IPS-20b (cell line): ENCODE data around the gene KCNH5.

ENCODE experiments used
- H3K27ac ChIP-seq: one replicate; pipeline ENCODE4 v1.5.1; 2013; ENCODE audit warnings: low read length
- H3K27me3 ChIP-seq: 2 replicates; pipeline ENCODE4 v1.6.1; 2013; ENCODE audit warnings: mild to moderate bottlenecking, low read length, inconsistent platforms; ENCODE audit not compliant: insufficient read depth
- H3K36me3 ChIP-seq: 2 replicates; pipeline ENCODE4 v1.6.1; 2013; ENCODE audit warnings: low read depth, mild to moderate bottlenecking, inconsistent platforms, low read length, moderate library complexity; ENCODE audit not compliant: insufficient read depth
- H3K4me1 ChIP-seq: 2 replicates; pipeline ENCODE4 v1.6.1; 2013; ENCODE audit warnings: mild to moderate bottlenecking, control low read depth, inconsistent platforms, low read length, moderate library complexity; ENCODE audit not compliant: insufficient read depth
- H3K4me3 ChIP-seq: 2 replicates; pipeline ENCODE4 v1.5.1; 2013; ENCODE audit warnings: mild to moderate bottlenecking, low read length, inconsistent platforms
- H3K9ac ChIP-seq: 2 replicates; pipeline ENCODE4 v1.6.1; 2013; ENCODE audit warnings: low read depth, mild to moderate bottlenecking, inconsistent platforms, low read length, moderate library complexity
- H3K9me3 ChIP-seq: 2 replicates; pipeline ENCODE4 v1.6.1; 2013; ENCODE audit warnings: mild to moderate bottlenecking, low read depth, low read length, inconsistent platforms; ENCODE audit not compliant: insufficient read depth

KCNH5 gene

GRCh38 chr14:62696929-62697328, 348.3 kb downstream of the KCNH5 start:
- Histone ChIP-seq H3K9me3 (no peaks in the 10 kb centered on the region), H3K4me1 (peaks cover 36% of the 10 kb centered on the region; the same call in 1 of the 2 replicates), H3K27ac (no peak overlapping the region), H3K9ac (no peak overlapping the region), H3K27me3 (no peaks in the 10 kb centered on the region), H3K4me3 (peak overlapping the region; percentile 30; the same call in 1 of the 2 replicates), H3K36me3 (no peaks in the 10 kb centered on the region)

DNA sequence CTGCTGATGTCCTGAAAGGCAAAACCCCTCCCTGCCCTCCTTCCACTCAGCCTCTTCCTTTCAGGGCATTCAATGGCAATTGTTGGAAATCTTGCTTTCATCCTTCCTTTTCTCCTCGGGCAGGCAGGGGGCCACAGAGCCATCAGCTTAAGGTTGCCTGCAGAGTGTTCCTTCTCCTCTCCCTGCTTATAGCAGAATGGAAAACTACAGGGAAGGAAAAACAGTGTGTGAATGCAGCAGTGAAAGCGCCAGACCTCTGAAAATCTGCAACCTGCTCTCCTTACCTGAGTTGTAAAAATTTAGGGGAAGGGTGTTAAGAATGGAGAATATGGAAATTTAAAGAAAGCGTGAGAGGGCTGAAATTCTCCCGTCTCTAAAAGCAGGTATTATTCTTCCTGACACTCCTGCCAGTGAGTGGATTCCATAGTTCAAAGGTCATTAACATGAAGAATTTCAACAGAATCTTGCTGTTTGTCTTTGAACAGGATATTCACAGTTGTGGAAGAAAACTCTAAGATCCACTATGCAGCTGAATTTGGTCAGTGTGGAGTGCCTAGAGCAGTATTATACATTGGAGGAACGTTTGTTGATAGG, 348.8 kb downstream of the KCNH5 start:
- Histone ChIP-seq H3K4me3 (peak overlapping the region; percentile 30; the same call in 1 of the 2 replicates), H3K9me3 (no peaks in the 10 kb centered on the region), H3K27ac (no peak overlapping the region), H3K4me1 (peaks cover 35% of the 10 kb centered on the region; the same call in 1 of the 2 replicates), H3K9ac (no peak overlapping the region), H3K27me3 (no peaks in the 10 kb centered on the region), H3K36me3 (no peaks in the 10 kb centered on the region)

GRCh38 chr14:62694075-62694474, 351.2 kb downstream of the KCNH5 start:
- Histone ChIP-seq H3K9ac (no peak overlapping the region), H3K27me3 (no peaks in the 10 kb centered on the region), H3K4me1 (peaks cover 24% of the 10 kb centered on the region; the same call in 1 of the 2 replicates), H3K36me3 (no peaks in the 10 kb centered on the region), H3K4me3 (no peak overlapping the region), H3K9me3 (no peaks in the 10 kb centered on the region), H3K27ac (no peak overlapping the region)

GRCh38 chr14:62692490-62693106, 352.7 kb downstream of the KCNH5 start:
- no peaks in the 10 kb centered on the region for H3K27me3 ChIP-seq
- H3K27ac ChIP-seq: no peak overlapping the region
- peaks cover 10% of the 10 kb centered on the region for H3K9me3 ChIP-seq
- H3K4me1 ChIP-seq: peaks cover 21% of the 10 kb centered on the region; the same call in 1 of the 2 replicates
- no peak overlapping the region for H3K9ac ChIP-seq
- H3K4me3 ChIP-seq: no peak overlapping the region
- H3K36me3 ChIP-seq: no peaks in the 10 kb centered on the region

GRCh38 chr14:62691647-62692489, 353.4 kb downstream of the KCNH5 start:
- H3K9me3 ChIP-seq: peaks cover 12% of the 10 kb centered on the region
- no peaks in the 10 kb centered on the region for H3K36me3 ChIP-seq
- H3K4me1 ChIP-seq: peaks cover 14% of the 10 kb centered on the region; the same call in 1 of the 2 replicates
- no peak overlapping the region for H3K4me3 ChIP-seq
- no peaks in the 10 kb centered on the region for H3K27me3 ChIP-seq
- no peak overlapping the region for H3K9ac ChIP-seq
- no peak overlapping the region for H3K27ac ChIP-seq

DNA sequence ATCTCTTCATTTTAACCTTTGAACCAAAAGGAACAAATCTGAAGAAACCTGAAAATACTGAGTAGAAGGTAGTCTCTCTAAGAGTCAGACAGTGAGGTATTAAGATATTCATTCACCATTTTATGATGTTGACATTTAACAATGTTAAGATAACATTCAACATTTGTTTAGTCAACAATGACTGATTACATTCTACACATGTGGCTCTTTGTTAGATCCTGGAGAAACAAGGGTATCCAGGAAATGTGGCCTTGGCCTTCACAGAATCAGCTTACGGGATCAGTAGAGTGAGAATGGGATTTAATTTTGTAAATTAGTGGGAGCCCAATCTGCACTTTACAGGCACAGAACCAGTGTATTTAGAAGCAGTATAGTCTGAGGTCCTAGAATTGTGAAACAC, 355.5 kb downstream of the KCNH5 start:
- Histone ChIP-seq H3K9ac (no peak overlapping the region), H3K27me3 (no peaks in the 10 kb centered on the region), H3K4me1 (no peaks in the 10 kb centered on the region), H3K36me3 (no peaks in the 10 kb centered on the region), H3K27ac (no peak overlapping the region), H3K4me3 (no peak overlapping the region), H3K9me3 (peaks cover 12% of the 10 kb centered on the region)

DNA sequence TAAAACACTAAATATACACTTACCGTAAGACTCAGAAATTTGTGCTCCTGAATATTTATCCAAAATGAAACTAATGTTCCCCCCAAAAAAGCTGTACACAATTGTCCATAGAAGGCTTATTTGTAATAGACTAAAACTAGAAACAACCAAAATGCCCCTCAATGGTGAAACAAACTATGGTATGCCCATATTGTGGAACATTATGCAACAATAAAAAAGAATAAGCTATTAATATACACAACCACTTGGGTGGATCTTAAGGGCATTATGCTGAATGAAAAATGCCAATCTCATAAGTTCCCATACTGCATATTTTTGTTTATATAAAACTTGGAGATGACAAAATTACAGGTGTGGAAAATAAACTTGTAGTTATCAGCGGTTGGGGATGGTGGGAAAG, 357.4 kb downstream of the KCNH5 start:
- Histone ChIP-seq H3K4me1 (no peaks in the 10 kb centered on the region), H3K4me3 (no peak overlapping the region), H3K9me3 (peaks cover 12% of the 10 kb centered on the region), H3K9ac (no peak overlapping the region), H3K27me3 (no peaks in the 10 kb centered on the region), H3K36me3 (no peaks in the 10 kb centered on the region), H3K27ac (no peak overlapping the region)

- no peak overlapping the region for H3K4me3 ChIP-seq
- no peaks in the 10 kb centered on the region for H3K27me3 ChIP-seq
- H3K9ac ChIP-seq: no peak overlapping the region
- H3K36me3 ChIP-seq: no peaks in the 10 kb centered on the region
- H3K4me1 ChIP-seq: no peaks in the 10 kb centered on the region
- peaks cover 12% of the 10 kb centered on the region for H3K9me3 ChIP-seq
- no peak overlapping the region for H3K27ac ChIP-seq
Measured at GRCh38 chr14:62684376-62684775, 360.9 kb downstream of the KCNH5 start.

DNA sequence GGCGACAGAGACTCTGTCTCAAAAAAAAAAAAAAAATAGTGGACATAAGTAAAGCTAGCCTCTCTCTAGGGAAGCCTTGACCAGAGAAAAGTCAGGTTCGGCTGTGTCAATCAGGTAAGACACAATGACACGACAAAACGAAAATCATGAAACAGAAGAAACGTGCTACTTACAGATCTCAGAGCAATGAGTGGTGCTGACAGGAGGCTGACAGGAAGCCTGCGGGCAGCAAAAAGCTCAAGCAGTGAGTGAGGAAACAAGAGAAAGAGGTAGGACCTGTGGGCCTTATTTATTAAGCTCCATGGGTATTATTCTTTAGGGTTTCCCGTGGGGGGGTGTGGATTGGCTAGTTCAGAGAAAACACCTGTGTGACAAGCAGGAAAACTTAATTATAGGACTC, 363.1 kb downstream of the KCNH5 start:
- Histone ChIP-seq H3K27me3 (no peaks in the 10 kb centered on the region), H3K9me3 (no peaks in the 10 kb centered on the region), H3K36me3 (no peaks in the 10 kb centered on the region), H3K9ac (no peak overlapping the region), H3K4me3 (no peak overlapping the region), H3K4me1 (no peaks in the 10 kb centered on the region), H3K27ac (no peak overlapping the region)

- no peaks in the 10 kb centered on the region for H3K27me3 ChIP-seq
- no peaks in the 10 kb centered on the region for H3K4me1 ChIP-seq
- H3K9ac ChIP-seq: no peak overlapping the region
- H3K4me3 ChIP-seq: no peak overlapping the region
- H3K9me3 ChIP-seq: no peaks in the 10 kb centered on the region
- H3K27ac ChIP-seq: no peak overlapping the region
- no peaks in the 10 kb centered on the region for H3K36me3 ChIP-seq
Measured at GRCh38 chr14:62674563-62675237, 370.6 kb downstream of the KCNH5 start.

DNA sequence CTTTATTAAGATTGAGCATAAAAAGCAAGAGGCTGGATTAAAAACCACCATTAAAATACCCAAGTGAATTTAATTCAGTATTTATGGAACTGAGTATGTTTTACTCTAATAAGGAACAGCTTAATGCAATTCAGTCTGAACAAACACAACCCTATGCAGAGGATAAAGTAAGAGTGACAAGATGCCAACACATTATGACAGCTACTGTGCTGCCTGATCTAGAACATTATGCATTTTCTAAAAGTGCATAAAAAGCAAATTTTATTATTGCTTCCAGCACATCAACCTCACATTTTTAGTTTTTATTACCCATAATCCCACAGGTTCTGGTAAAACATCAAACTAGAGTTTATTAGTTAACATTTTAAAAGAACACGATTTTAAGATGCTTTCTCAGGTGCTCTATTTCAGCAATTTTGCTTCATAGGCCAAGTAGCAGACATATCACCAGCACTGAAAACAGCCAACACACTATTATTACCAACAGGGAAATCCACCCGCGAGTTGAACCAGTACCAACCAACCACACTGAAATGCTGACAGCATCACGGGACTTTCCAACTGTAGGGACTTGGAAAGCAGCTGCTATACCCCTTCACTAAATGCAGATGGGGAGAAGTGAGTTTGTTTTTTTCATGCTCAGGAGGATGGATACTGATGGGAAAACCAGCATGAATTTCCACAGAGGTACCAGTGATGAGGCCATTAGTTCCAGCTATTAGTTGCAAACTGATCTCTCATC, 372.1 kb downstream of the KCNH5 start:
- H3K4me1 ChIP-seq: no peaks in the 10 kb centered on the region
- no peaks in the 10 kb centered on the region for H3K27me3 ChIP-seq
- H3K9ac ChIP-seq: no peak overlapping the region
- H3K36me3 ChIP-seq: no peaks in the 10 kb centered on the region
- no peaks in the 10 kb centered on the region for H3K9me3 ChIP-seq
- H3K4me3 ChIP-seq: no peak overlapping the region
- H3K27ac ChIP-seq: no peak overlapping the region
